Upper lobe of left lung (tissue), 6 donors: ENCODE measurements around the gene ARHGAP19. TPM values are rescaled to one million over a fixed set of nuclear protein-coding genes. Genes with fewer than 3 reads are reported as not detected.
A peak's percentile ranks its signal among the peaks of the same experiment; 100 is the strongest.

ENCODE experiments used
- ATAC-seq, 2 donors: fragments of 200-7000 bp; cut with Tn5 transposase; one replicate each; pipeline ENCODE4 v1.9.1; 2022; ENCODE audit warnings: mild to moderate bottlenecking in 2 of 2, moderate library complexity in 2 of 2; ENCODE audit not compliant: low FRiP score in 2 of 2
- DNase-seq, 2 donors: peaks; one replicate each; pipeline ENCODE4 v3.0.0-alpha.2; 2019 to 2020
- H3K27ac ChIP-seq, 4 donors: fragments of 200-600 bp; sonication (generic); one replicate each; pipeline ENCODE4 v1.5.1; 2016 to 2019
- H3K27me3 ChIP-seq, 4 donors: fragments of 200-600 bp; sonication (generic); one replicate each; pipeline ENCODE4 v1.5.1; 2017 to 2019
- H3K36me3 ChIP-seq, 4 donors: fragments of 200-600 bp; sonication (generic); one replicate each; pipeline ENCODE4 v1.5.1; 2016 to 2019
- H3K4me1 ChIP-seq, 4 donors: fragments of 200-600 bp; sonication (generic); one replicate each; pipeline ENCODE4 v1.5.1; 2018 to 2019
- H3K4me3 ChIP-seq, 4 donors: fragments of 200-600 bp; sonication (generic); one replicate each; pipeline ENCODE4 v1.5.1; 2017 to 2019; ENCODE audit warnings: mild to moderate bottlenecking in 2 of 4, moderate library complexity in 1 of 4
- H3K9me3 ChIP-seq, 4 donors: fragments of 200-600 bp; sonication (generic); one replicate each; pipeline ENCODE4 v1.5.1; 2018 to 2019
- EP300 ChIP-seq, 4 donors: sonication (generic); formaldehyde crosslinking; IDR thresholded peaks; one replicate each; pipeline ENCODE4 v1.5.1; 2017; ENCODE audit warnings: antibody characterized with exemption in 4 of 4, control low read depth in 2 of 4
- POLR2A ChIP-seq, 4 donors: fragments of 450-650 bp; IDR thresholded peaks; one replicate each; pipeline ENCODE4 v1.5.1; 2016 to 2017; ENCODE audit warnings: antibody characterized with exemption in 4 of 4, mild to moderate bottlenecking in 2 of 4
- POLR2AphosphoS5 ChIP-seq, 2 donors: sonication (generic); formaldehyde crosslinking; IDR thresholded peaks; one replicate each; pipeline ENCODE4 v1.5.1; 2017; ENCODE audit warnings: antibody characterized with exemption in 2 of 2
- WGBS, 2 donors: methylation state at CpG; one replicate each; pipeline ENCODE4 v1.1.5; 2017 to 2018; 5-methylcytosine and 5-hydroxymethylcytosine counted together
- total RNA-seq, 6 donors: library from RNA; depleted of rRNA in 4 of 6; stranded (reverse); fragments of >200 nt in 4 of 6; gene quantifications; one replicate each; pipeline versions ENCODE4 v1.1.0 to v1.2.1, GENCODE V29; 2016 to 2021
- TF ChIP-seq, protein P1 (sequence below), 6 experiments: fragments of 450-650 bp in 4 of 6; fragments of 200-600 bp in 2 of 6; sonication (generic) in 2 of 6; IDR thresholded peaks; one replicate each; pipeline ENCODE4 v1.5.1; 2016 to 2019; ENCODE audit warnings: antibody characterized with exemption in 6 of 6
- donor health status: DM: no; HTN: no; CAD: no; lungs with moderate emphysema.
- donor health status: DM: no; HTN: yes; CAD: no; lungs with severe emphysema.

The ARHGAP19 gene
- total RNA-seq, 6 donors from 2014 or later: 3.8 to 19.9 (median 10.9) TPM

DNA sequence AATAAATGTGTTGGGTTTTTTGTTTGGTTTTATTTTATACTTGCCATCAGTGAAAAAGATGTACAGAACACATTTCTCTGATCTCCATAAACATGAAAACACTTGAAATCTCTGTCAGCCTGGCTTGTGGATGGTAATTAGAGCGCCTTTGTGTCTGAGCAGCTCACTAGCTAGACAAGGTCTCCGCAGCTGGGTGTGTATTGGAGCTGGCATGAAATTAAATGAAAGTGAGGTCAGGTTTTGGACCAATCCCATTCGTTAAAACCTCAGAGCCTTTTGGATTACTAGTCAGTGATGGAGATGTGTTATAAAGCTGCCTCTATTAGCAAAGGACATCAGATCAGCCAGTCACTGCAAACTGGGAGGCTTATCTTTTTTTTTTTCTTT lies 29.4 kb upstream of the ARHGAP19 start:
- Histone ChIP-seq H3K27me3 (no peaks in the 10 kb centered on the region), H3K36me3 (no peaks in the 10 kb centered on the region), H3K4me3 (peak overlapping the region in 2 of 4 donors; percentile 89 to 90), H3K9me3 (no peaks in the 10 kb centered on the region), H3K4me1 (peaks cover 21 to 34% (median 27%) of the 10 kb centered on the region in 4 donors), H3K27ac (peak overlapping the region in 3 of 4 donors; percentile 3 to 100 (median 100))
- TF ChIP-seq, protein P1, sequence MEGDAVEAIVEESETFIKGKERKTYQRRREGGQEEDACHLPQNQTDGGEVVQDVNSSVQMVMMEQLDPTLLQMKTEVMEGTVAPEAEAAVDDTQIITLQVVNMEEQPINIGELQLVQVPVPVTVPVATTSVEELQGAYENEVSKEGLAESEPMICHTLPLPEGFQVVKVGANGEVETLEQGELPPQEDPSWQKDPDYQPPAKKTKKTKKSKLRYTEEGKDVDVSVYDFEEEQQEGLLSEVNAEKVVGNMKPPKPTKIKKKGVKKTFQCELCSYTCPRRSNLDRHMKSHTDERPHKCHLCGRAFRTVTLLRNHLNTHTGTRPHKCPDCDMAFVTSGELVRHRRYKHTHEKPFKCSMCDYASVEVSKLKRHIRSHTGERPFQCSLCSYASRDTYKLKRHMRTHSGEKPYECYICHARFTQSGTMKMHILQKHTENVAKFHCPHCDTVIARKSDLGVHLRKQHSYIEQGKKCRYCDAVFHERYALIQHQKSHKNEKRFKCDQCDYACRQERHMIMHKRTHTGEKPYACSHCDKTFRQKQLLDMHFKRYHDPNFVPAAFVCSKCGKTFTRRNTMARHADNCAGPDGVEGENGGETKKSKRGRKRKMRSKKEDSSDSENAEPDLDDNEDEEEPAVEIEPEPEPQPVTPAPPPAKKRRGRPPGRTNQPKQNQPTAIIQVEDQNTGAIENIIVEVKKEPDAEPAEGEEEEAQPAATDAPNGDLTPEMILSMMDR (IDR thresholded peaks at IDR 0.05): no peak
- TF ChIP-seq POLR2AphosphoS5 (IDR thresholded peaks at IDR 0.05): no peak
- TF ChIP-seq EP300 (IDR thresholded peaks at IDR 0.05): no peak
- no peak for TF ChIP-seq POLR2A (IDR thresholded peaks at IDR 0.05)
- ATAC-seq: no peak
- 82 to 92% methylated on average over 3 of the region's 3 CpGs for WGBS, 2 donors
- DNase-seq: no peak

DNA sequence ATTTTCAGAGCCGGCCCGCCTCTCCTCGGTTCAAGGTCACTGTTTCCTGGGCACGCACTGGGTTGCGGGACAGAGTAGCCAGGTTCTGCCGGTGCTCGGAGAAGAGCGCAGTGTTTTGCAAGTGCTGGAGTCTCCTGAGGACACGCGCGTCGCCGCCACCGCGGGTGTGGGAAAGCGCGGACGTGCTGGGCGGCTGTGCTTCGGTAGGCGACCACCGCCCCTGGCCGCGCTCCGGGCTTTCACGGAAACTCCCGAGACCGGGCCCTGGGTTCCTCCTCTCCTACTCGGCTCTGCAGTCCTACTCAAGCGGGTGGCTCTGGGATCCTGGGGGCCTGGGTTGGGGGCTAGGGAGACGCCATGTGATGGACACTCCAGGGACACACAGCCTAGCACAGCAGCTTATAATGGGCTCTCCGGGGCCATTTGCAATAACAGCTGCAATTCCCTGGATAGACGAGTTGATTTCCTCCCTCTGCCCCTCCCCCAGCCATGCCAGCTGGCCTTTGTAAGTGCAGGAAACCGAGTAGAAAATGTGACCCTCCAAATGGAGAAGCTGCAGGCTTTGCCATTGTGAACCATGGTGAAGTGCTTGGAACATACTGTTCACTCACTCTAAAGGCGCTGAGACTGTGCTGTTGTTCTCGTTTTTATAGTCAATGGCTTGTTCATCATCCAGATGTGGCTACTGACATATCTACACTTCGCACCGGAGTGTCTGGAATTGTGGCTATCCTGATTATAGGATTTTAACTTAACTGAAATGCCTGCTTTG lies 28.8 kb upstream of the ARHGAP19 start:
- 26 to 33% methylated on average over 10 to 27 of the region's 38 CpGs for WGBS, 2 donors
- no peaks in the 10 kb centered on the region for H3K27me3 ChIP-seq
- peaks cover 21 to 34% (median 27%) of the 10 kb centered on the region in 4 donors for H3K4me1 ChIP-seq
- H3K36me3 ChIP-seq: no peaks in the 10 kb centered on the region
- peak overlapping the region; percentile 98 to 100 (median 100) for H3K27ac ChIP-seq
- TF ChIP-seq POLR2A (IDR thresholded peaks at IDR 0.05): peak in 1 of 4 donors; percentile 51
- TF ChIP-seq, protein P1 (IDR thresholded peaks at IDR 0.05): no peak
- H3K4me3 ChIP-seq: peak overlapping the region; percentile 56 to 90 (median 88)
- DNase-seq (peak; percentile 52 to 89), ATAC-seq (peak; percentile 1 to 34)
- H3K9me3 ChIP-seq: no peaks in the 10 kb centered on the region

DNA sequence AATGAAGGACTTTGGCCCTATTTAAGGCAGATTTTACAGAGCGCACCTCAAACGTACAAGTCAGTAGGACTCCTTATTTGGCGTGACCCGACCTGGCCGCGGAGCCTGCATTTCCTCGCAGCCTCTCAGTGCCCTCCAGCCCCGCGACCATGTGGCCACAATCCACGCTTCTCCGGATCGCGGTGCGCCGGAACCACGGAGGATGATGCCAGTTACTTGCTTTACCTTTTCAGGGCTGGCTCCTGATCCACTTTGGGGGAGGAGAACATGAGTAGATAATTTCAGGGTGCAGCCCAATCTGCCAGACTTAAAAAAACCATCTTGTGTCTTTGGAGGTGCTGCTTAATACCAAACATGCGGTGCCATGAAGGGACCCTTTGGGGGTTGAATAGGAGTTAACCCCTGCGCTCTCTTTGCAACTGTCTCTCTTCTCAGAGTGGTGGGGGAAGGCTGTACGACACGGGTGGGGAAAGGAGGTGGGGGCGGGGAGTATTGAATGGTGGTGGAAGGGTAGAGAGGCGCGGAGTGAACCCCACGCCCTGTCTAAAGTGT lies 28.1 kb upstream of the ARHGAP19 start:
- Histone ChIP-seq H3K36me3 (no peaks in the 10 kb centered on the region), H3K9me3 (no peaks in the 10 kb centered on the region), H3K4me1 (peaks cover 21 to 34% (median 27%) of the 10 kb centered on the region in 4 donors), H3K27me3 (no peaks in the 10 kb centered on the region), H3K27ac (peak overlapping the region; percentile 98 to 100 (median 100)), H3K4me3 (peak overlapping the region; percentile 56 to 90 (median 88))
- peak; percentile 56 to 73 for DNase-seq
- no peak for TF ChIP-seq POLR2AphosphoS5 (IDR thresholded peaks at IDR 0.05)
- TF ChIP-seq, protein P1 (IDR thresholded peaks at IDR 0.05): no peak
- no peak for TF ChIP-seq POLR2A (IDR thresholded peaks at IDR 0.05)
- no peak for TF ChIP-seq EP300 (IDR thresholded peaks at IDR 0.05)
- 4 to 8% methylated on average over 21 to 24 of the region's 24 CpGs for WGBS, 2 donors
- ATAC-seq: no peak

DNA sequence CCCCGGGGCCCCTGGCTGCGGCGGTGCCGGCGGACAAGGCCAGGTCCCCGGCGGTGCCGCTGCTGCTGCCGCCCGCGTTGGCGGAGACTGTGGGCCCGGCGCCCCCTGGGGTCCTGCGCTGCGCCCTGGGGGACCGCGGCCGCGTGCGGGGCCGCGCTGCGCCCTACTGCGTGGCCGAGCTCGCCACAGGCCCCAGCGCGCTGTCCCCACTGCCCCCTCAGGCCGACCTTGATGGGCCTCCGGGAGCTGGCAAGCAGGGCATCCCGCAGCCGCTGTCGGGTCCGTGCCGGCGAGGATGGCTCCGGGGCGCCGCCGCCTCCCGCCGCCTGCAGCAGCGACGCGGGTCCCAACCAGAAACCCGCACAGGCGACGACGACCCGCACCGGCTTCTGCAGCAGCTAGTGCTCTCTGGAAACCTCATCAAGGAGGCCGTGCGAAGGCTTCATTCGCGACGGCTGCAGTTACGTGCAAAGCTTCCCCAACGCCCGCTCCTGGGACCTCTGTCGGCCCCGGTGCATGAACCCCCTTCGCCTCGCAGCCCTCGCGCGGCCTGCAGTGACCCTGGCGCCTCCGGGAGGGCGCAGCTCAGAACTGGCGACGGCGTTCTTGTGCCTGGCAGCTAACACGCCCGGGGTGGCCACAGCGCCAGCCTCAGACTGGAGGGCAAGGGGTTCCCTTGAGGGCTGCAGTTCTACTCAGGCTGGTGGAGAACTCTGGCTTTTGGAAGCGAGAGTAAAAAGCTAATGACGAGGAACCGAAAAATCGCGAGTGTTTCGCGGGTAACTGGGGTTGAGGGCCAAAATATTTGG lies 27.4 kb upstream of the ARHGAP19 start:
- ATAC-seq (peak; percentile 22 to 60), DNase-seq (peak; percentile 79 to 92)
- Histone ChIP-seq H3K4me1 (peaks cover 21 to 34% (median 27%) of the 10 kb centered on the region in 4 donors), H3K36me3 (no peaks in the 10 kb centered on the region), H3K9me3 (no peaks in the 10 kb centered on the region), H3K27me3 (no peaks in the 10 kb centered on the region), H3K27ac (peak overlapping the region; percentile 98 to 100 (median 100)), H3K4me3 (peak overlapping the region; percentile 56 to 90 (median 88))
- 1 to 2% methylated on average over 9 to 19 of the region's 83 CpGs for WGBS, 2 donors
- TF ChIP-seq EP300 (IDR thresholded peaks at IDR 0.05) (no peak), POLR2A (IDR thresholded peaks at IDR 0.05) (peak in 1 of 4 donors; percentile 62), POLR2AphosphoS5 (IDR thresholded peaks at IDR 0.05) (peak; percentile 4 to 34)
- TF ChIP-seq, protein P1 (IDR thresholded peaks at IDR 0.05): peak in 2 of 6 experiments; percentile 6 to 23
